HL-60 (cell line): ENCODE data around the gene FAM98B.

ENCODE experiments used
- DNase-seq, 2 experiments: peaks; one replicate each; pipeline ENCODE4 v3.0.0-alpha.2; 2010 to 2020; ENCODE audit warnings: low read depth in 1 of 2, low spot score in 1 of 2
- H3K27ac ChIP-seq: fragments of 250-450 bp; sonication (Bioruptor Pico); replicated peaks from 2 replicates; pipeline ENCODE4 v1.5.1; 2020; ENCODE audit warnings: mild to moderate bottlenecking, moderate library complexity
- H3K27me3 ChIP-seq: fragments of 250-450 bp; sonication (Bioruptor Pico); 2 replicates; pipeline ENCODE4 v1.5.1; 2021; ENCODE audit warnings: mild to moderate bottlenecking, moderate library complexity; ENCODE audit not compliant: insufficient read depth, poor library complexity, severe bottlenecking
- H3K4me3 ChIP-seq: replicated peaks from 2 replicates; pipeline ENCODE4 v1.5.1; 2011; ENCODE audit warnings: mild to moderate bottlenecking, control low read depth, low read length; ENCODE audit not compliant: insufficient read depth
- CTCF ChIP-seq: IDR thresholded peaks from one replicate; pipeline ENCODE4 v1.5.1; 2011; ENCODE audit warnings: low read length, control low read depth, inconsistent platforms; ENCODE audit not compliant: insufficient read depth
- GABPA ChIP-seq: IDR thresholded peaks from 2 replicates; pipeline ENCODE4 v1.6.1; 2012; ENCODE audit warnings: low read depth
- POLR2AphosphoS5 ChIP-seq: IDR thresholded peaks from 2 replicates; pipeline ENCODE4 v1.6.1; 2012; ENCODE audit warnings: low read depth
- SPI1 ChIP-seq: IDR thresholded peaks from 2 replicates; pipeline ENCODE4 v1.6.1; 2012; ENCODE audit warnings: low read depth, mild to moderate bottlenecking, borderline replicate concordance
- TF ChIP-seq, protein P1 (sequence below): IDR thresholded peaks from 2 replicates; pipeline ENCODE4 v1.6.1; 2012; ENCODE audit warnings: low read depth; ENCODE audit not compliant: insufficient replicate concordance

FAM98B gene

GRCh38 chr15:38486936-38487335 is 33.0 kb downstream of the FAM98B start:
- Histone ChIP-seq H3K27ac (no peak overlapping the region), H3K27me3 (no peaks in the 10 kb centered on the region), H3K4me3 (no peak overlapping the region)
- TF ChIP-seq CTCF (no peak), SPI1 (no peak), GABPA (no peak), POLR2AphosphoS5 (no peak)
- TF ChIP-seq, protein P1, sequence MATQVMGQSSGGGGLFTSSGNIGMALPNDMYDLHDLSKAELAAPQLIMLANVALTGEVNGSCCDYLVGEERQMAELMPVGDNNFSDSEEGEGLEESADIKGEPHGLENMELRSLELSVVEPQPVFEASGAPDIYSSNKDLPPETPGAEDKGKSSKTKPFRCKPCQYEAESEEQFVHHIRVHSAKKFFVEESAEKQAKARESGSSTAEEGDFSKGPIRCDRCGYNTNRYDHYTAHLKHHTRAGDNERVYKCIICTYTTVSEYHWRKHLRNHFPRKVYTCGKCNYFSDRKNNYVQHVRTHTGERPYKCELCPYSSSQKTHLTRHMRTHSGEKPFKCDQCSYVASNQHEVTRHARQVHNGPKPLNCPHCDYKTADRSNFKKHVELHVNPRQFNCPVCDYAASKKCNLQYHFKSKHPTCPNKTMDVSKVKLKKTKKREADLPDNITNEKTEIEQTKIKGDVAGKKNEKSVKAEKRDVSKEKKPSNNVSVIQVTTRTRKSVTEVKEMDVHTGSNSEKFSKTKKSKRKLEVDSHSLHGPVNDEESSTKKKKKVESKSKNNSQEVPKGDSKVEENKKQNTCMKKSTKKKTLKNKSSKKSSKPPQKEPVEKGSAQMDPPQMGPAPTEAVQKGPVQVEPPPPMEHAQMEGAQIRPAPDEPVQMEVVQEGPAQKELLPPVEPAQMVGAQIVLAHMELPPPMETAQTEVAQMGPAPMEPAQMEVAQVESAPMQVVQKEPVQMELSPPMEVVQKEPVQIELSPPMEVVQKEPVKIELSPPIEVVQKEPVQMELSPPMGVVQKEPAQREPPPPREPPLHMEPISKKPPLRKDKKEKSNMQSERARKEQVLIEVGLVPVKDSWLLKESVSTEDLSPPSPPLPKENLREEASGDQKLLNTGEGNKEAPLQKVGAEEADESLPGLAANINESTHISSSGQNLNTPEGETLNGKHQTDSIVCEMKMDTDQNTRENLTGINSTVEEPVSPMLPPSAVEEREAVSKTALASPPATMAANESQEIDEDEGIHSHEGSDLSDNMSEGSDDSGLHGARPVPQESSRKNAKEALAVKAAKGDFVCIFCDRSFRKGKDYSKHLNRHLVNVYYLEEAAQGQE, result no peak
- DNase-seq, result no peak

GRCh38 chr15:38487378-38487777 is 33.5 kb downstream of the FAM98B start:
- no peak for DNase-seq
- TF ChIP-seq GABPA, result no peak
- no peak overlapping the region for H3K27ac ChIP-seq
- no peaks in the 10 kb centered on the region for H3K27me3 ChIP-seq
- no peak overlapping the region for H3K4me3 ChIP-seq

DNA sequence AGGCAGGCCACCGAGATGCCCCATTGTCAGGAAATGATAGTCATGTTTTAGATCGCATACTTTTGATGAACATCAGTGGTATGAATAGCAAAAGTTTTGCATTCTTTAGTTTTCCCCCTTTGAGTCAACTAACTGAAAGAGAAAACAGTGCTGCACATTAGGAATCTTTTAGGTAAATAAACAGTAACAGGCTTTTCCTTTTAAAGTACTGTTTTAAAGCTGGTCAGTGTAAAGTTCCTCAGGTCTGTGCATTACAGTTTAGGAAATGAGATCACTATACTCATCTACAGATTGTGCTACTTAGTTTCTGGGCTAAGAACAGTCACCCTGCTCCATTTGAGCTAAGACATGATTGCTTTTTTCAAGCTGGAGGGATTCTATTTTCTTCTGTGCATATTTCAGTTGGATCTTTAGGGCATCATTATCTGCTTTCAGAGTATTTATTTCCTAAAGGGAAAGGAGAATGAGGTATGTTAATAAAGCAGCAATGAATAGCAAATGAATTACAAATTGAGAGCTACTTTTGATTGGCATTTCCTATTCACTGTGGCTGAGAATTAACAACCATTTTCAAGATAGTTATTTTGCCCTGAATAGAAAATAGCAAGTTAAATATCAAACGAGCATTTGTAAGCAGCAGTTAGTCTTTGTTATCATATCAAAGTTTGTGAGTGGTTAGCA is 36.5 kb downstream of the FAM98B start:
- Histone ChIP-seq H3K27me3 (no peaks in the 10 kb centered on the region), H3K27ac (no peak overlapping the region), H3K4me3 (no peak overlapping the region)
- TF ChIP-seq, protein P1, result no peak
- no peak for TF ChIP-seq GABPA
- no peak for TF ChIP-seq SPI1
- no peak for DNase-seq

DNA sequence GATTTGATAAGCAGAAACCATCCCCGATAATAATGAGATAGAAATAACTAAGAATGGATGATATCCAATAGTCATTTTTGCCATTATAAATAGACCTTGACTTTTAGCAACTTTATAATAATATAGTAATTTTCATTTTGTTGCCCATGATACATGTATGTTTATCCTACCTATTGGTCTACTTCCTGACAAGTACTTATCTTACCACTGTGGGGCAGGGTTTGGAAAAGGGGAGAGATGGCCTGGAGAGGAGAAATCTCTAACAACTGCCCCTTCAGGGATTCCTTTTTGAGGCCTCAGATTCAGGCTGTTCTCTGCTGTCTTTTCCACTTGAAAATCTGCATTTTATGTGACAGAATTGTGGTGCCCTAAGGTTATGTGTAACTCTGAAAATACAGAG is 42.2 kb downstream of the FAM98B start:
- Histone ChIP-seq H3K27ac (no peak overlapping the region), H3K27me3 (no peaks in the 10 kb centered on the region), H3K4me3 (no peak overlapping the region)
- TF ChIP-seq SPI1, result no peak
- no peak for TF ChIP-seq GABPA
- no peak for TF ChIP-seq CTCF
- TF ChIP-seq, protein P1, result no peak
- no peak for TF ChIP-seq POLR2AphosphoS5
- DNase-seq, result no peak
